ENCODE data around the gene PDE8B.

DNA sequence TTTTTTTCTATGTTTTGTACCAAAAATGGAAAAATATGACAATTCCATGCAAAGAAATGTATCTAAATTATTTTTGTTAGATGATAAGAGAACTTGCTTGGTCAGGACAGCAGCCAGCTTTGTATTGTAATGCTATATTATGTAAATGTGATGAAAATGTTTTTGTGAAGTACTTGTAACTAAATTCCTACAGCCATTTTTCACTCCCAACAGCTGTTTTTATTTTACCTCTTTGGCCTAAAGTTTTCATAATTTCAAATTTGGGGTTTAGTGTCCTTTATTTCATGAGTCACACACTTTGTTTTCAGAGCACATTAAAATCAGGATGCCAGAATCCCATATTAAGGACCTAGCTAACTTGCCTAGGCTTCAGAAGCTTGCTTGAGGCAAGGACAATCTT, 217.5 kb downstream of the PDE8B start:
- TF ChIP-seq CTCF (IDR thresholded peaks at IDR 0.05; ENCODE audit: low read depth, low read length) (no peak), EZH2phosphoT487 (IDR thresholded peaks at IDR 0.05; ENCODE audit: low read depth) (no peak)
